HepG2 (cell line): ENCODE results near the gene STRBP. TPM values are rescaled to one million over a fixed set of nuclear protein-coding genes. Genes with fewer than 3 reads are reported as not detected.

ENCODE experiments used
- ARID4A ChIP-seq: sonication (generic); formaldehyde crosslinking; IDR thresholded peaks from 2 replicates; pipeline ENCODE4 v1.5.0; 2020; ENCODE audit warnings: mild to moderate bottlenecking, missing genetic modification reagents, borderline replicate concordance
- BATF2 ChIP-seq: sonication (generic); formaldehyde crosslinking; IDR thresholded peaks from 2 replicates; pipeline ENCODE4 v1.8.0; 2022; ENCODE audit warnings: mild to moderate bottlenecking, missing genetic modification reagents, moderate library complexity
- CHD4 ChIP-seq: fragments of 200-600 bp; sonication (generic); IDR thresholded peaks from 2 replicates; pipeline ENCODE4 v1.7.0; 2017; ENCODE audit warnings: mild to moderate bottlenecking, low read length, borderline replicate concordance
- ISL2 ChIP-seq: sonication (generic); formaldehyde crosslinking; IDR thresholded peaks from 2 replicates; pipeline ENCODE4 v1.5.0; 2020; ENCODE audit warnings: missing genetic modification reagents
- SOX6 ChIP-seq, 2 experiments: fragments of 450-650 bp in 1 of 2; sonication (generic) in 1 of 2; formaldehyde crosslinking in 1 of 2; IDR thresholded peaks; 2 replicates each; pipeline versions ENCODE4 v1.4.0 to v1.6.1; 2017 to 2020; ENCODE audit warnings: antibody characterized with exemption in 1 of 2, mild to moderate bottlenecking in 1 of 2, missing genetic modification reagents in 1 of 2
- ZBTB4 ChIP-seq: sonication (generic); formaldehyde crosslinking; IDR thresholded peaks from 2 replicates; pipeline ENCODE4 v1.4.0; 2020; ENCODE audit warnings: missing genetic modification reagents, mild to moderate bottlenecking, borderline replicate concordance
- ZBTB44 ChIP-seq: sonication (generic); formaldehyde crosslinking; IDR thresholded peaks from 2 replicates; pipeline ENCODE4 v1.4.0; 2020; ENCODE audit warnings: missing genetic modification reagents
- polyA plus RNA-seq, 8 experiments: library from polyadenylated mRNA; depleted of rRNA in 3 of 8; stranded (reverse) in 7 of 8; unstranded in 1 of 8; fragments of >200 nt; fragmentation: Illumina TruSeq in 4 of 8; extraction: Trizol in 4 of 8; gene quantifications; 2 replicates each; pipeline versions ENCODE4 v1.2.1 to v1.2.3, GENCODE V29; 2011 to 2016; ENCODE audit warnings: low read depth in 4 of 8, missing spikeins in 1 of 8, mixed read lengths in 1 of 8; ENCODE audit not compliant: insufficient read depth in 1 of 8
- total RNA-seq, 5 experiments: library from RNA; depleted of rRNA; stranded (reverse); fragments of >200 nt; fragmentation: Illumina TruSeq; extraction: Trizol; gene quantifications; 2 replicates each; pipeline ENCODE4 v1.2.3, GENCODE V29; 2016; ENCODE audit warnings: low read depth in 1 of 5

The STRBP gene
- total and polyA plus RNA-seq, 2 of the 13 experiments (the other 11 are each of a cell fraction or from before 2014, with no cell fraction given) = 14.5 to 38.5 TPM

GRCh38 chr9:123109540-123110279, 158.7 kb downstream of the STRBP start (continued):
- TF ChIP-seq ARID4A (peak; percentile 35; the same call in 1 of the 2 replicates), ZBTB4 (CRISPR knock-in tag) (peak; percentile 73; the same call in 1 of the 2 replicates), ZBTB44 (CRISPR knock-in tag) (no peak), SOX6 (IDR thresholded peaks at IDR 0.05) (no peak), SOX6 (CRISPR knock-in tag; IDR thresholded peaks at IDR 0.05) (peak; percentile 66), CHD4 (peak; percentile 25; the same call in 1 of the 2 replicates), BATF2 (CRISPR knock-in tag) (no peak), ISL2 (CRISPR knock-in tag) (0 out of 2 replicates have a peak, but pooled peaks have one; percentile 24)
- TF ChIP-seq, all 625 proteins: peak for 88
